ENCODE results near the gene ZNF699.
"Not testable (repeated sequence)": the region's sequence is repeated elsewhere in the genome, so short reads cannot be mapped to it uniquely, and the experiment has no call there.

DNA sequence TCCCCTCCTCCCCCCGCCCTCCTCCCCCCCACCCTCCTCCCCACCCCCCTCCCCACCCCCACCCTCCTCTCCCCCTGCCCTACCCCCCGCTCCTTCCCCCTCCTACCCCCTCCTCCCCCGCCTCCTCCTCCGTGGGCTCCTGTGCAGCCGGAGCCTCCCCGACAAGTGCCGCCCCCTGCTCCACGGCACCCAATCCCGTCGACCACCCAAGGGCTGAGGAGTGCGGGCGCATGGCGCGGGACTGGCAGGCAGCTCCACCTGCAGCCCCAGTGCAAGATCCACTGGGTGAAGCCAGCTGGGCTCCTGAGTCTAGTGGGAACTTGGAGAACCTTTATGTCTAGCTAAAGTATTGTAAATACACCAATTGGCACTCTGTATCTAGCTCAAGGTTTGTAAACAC, 12.1 kb upstream of the ZNF699 start:
- TF ChIP-seq, protein P1, sequence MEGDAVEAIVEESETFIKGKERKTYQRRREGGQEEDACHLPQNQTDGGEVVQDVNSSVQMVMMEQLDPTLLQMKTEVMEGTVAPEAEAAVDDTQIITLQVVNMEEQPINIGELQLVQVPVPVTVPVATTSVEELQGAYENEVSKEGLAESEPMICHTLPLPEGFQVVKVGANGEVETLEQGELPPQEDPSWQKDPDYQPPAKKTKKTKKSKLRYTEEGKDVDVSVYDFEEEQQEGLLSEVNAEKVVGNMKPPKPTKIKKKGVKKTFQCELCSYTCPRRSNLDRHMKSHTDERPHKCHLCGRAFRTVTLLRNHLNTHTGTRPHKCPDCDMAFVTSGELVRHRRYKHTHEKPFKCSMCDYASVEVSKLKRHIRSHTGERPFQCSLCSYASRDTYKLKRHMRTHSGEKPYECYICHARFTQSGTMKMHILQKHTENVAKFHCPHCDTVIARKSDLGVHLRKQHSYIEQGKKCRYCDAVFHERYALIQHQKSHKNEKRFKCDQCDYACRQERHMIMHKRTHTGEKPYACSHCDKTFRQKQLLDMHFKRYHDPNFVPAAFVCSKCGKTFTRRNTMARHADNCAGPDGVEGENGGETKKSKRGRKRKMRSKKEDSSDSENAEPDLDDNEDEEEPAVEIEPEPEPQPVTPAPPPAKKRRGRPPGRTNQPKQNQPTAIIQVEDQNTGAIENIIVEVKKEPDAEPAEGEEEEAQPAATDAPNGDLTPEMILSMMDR (IDR thresholded peaks at IDR 0.05) = not testable (repeated sequence)
- TF ChIP-seq POLR2A, POLR2AphosphoS5 (IDR thresholded peaks at IDR 0.05): not testable (repeated sequence)
